Measurements from ENCODE around the gene SETD4.

The SETD4 gene

GRCh38 chr21:36008505-36008904 lies 51.8 kb downstream of the SETD4 start:
- no CpG with 5 or more reads among the region's 2 CpGs for WGBS (ENCODE audit: extremely low coverage, insufficient coverage, low lambda C conversion rate)
- no peak overlapping the region for H2BK120ac ChIP-seq (ENCODE audit: low read depth, low read length)

GRCh38 chr21:36005879-36006400 lies 54.4 kb downstream of the SETD4 start:
- no peaks in the 10 kb centered on the region for H3K79me2 ChIP-seq (ENCODE audit: control insufficient read depth, insufficient read depth, low read length)
- no peak overlapping the region for H2BK5ac ChIP-seq (ENCODE audit: low read length)
- H3K18ac ChIP-seq (ENCODE audit: low read length): no peak overlapping the region
- no peak overlapping the region for H2BK120ac ChIP-seq (ENCODE audit: low read depth, low read length)
- WGBS (ENCODE audit: extremely low coverage, insufficient coverage, low lambda C conversion rate): no CpG with 5 or more reads among the region's 5 CpGs
- no peak overlapping the region for H3K56ac ChIP-seq (ENCODE audit: low read length)
- DNase-seq: no peak
- H4K5ac ChIP-seq (ENCODE audit: low read length): no peak overlapping the region
- no peak overlapping the region for H2AK5ac ChIP-seq (ENCODE audit: low read length)
- no peak overlapping the region for H3K4me3 ChIP-seq (ENCODE audit: low read length)
- no peaks in the 10 kb centered on the region for H3K79me1 ChIP-seq (ENCODE audit: low read length)
- H3K4me2 ChIP-seq (ENCODE audit: low read length): no peak overlapping the region
- no peak overlapping the region for H3K9ac ChIP-seq (ENCODE audit: low read length)
- H3K4ac ChIP-seq (ENCODE audit: low read depth, low read length): no peak overlapping the region
- no peak overlapping the region for H4K8ac ChIP-seq (ENCODE audit: low read depth, low read length)
- no peak overlapping the region for H2BK15ac ChIP-seq (replicated peaks; ENCODE audit: low read depth)
- no peak overlapping the region for H3K23ac ChIP-seq (ENCODE audit: low read length)
- H3K27ac ChIP-seq (ENCODE audit: low read depth, low read length): no peak overlapping the region
- no peaks in the 10 kb centered on the region for H3K36me3 ChIP-seq (ENCODE audit: control insufficient read depth, insufficient read depth, low read length)
- no peaks in the 10 kb centered on the region for H3K4me1 ChIP-seq (ENCODE audit: control insufficient read depth, low read depth, low read length)
- no peaks in the 10 kb centered on the region for H3K27me3 ChIP-seq (ENCODE audit: insufficient read depth, low read length, poor library complexity)

More at GRCh38 chr21:36008505-36008904, 51.8 kb downstream of the SETD4 start:
- Histone ChIP-seq H3K9ac (ENCODE audit: low read length) (no peak overlapping the region), H4K5ac (ENCODE audit: low read length) (no peak overlapping the region), H3K79me2 (ENCODE audit: control insufficient read depth, insufficient read depth, low read length) (no peaks in the 10 kb centered on the region), H3K4me1 (ENCODE audit: control insufficient read depth, low read depth, low read length) (no peaks in the 10 kb centered on the region), H3K4ac (ENCODE audit: low read depth, low read length) (no peak overlapping the region), H3K4me2 (ENCODE audit: low read length) (no peak overlapping the region), H3K4me3 (ENCODE audit: low read length) (no peak overlapping the region), H3K36me3 (ENCODE audit: control insufficient read depth, insufficient read depth, low read length) (no peaks in the 10 kb centered on the region), H3K23ac (ENCODE audit: low read length) (no peak overlapping the region), H4K8ac (ENCODE audit: low read depth, low read length) (no peak overlapping the region), H3K56ac (ENCODE audit: low read length) (no peak overlapping the region), H3K27me3 (ENCODE audit: insufficient read depth, low read length, poor library complexity) (no peaks in the 10 kb centered on the region), H2AK5ac (ENCODE audit: low read length) (no peak overlapping the region), H3K79me1 (ENCODE audit: low read length) (no peaks in the 10 kb centered on the region), H3K18ac (ENCODE audit: low read length) (no peak overlapping the region), H3K27ac (ENCODE audit: low read depth, low read length) (no peak overlapping the region), H2BK5ac (ENCODE audit: low read length) (no peak overlapping the region), H2BK15ac (replicated peaks; ENCODE audit: low read depth) (no peak overlapping the region)
- no peak for DNase-seq

- H3K79me1 ChIP-seq (ENCODE audit: low read length): no peaks in the 10 kb centered on the region
- no peak overlapping the region for H3K56ac ChIP-seq (ENCODE audit: low read length)
- no peak overlapping the region for H3K23ac ChIP-seq (ENCODE audit: low read length)
- no peak overlapping the region for H4K5ac ChIP-seq (ENCODE audit: low read length)
- DNase-seq: no peak
- H3K4me2 ChIP-seq (ENCODE audit: low read length): no peak overlapping the region
- no CpG with 5 or more reads among the region's 17 CpGs for WGBS (ENCODE audit: extremely low coverage, insufficient coverage, low lambda C conversion rate)
- no peaks in the 10 kb centered on the region for H3K36me3 ChIP-seq (ENCODE audit: control insufficient read depth, insufficient read depth, low read length)
- H2AK5ac ChIP-seq (ENCODE audit: low read length): no peak overlapping the region
- H3K9ac ChIP-seq (ENCODE audit: low read length): no peak overlapping the region
- no peak overlapping the region for H4K8ac ChIP-seq (ENCODE audit: low read depth, low read length)
- no peak overlapping the region for H2BK5ac ChIP-seq (ENCODE audit: low read length)
- H3K18ac ChIP-seq (ENCODE audit: low read length): no peak overlapping the region
- no peaks in the 10 kb centered on the region for H3K79me2 ChIP-seq (ENCODE audit: control insufficient read depth, insufficient read depth, low read length)
- no peak overlapping the region for H3K4ac ChIP-seq (ENCODE audit: low read depth, low read length)
- no peak overlapping the region for H2BK15ac ChIP-seq (replicated peaks; ENCODE audit: low read depth)
- no peak overlapping the region for H3K27ac ChIP-seq (ENCODE audit: low read depth, low read length)
- no peaks in the 10 kb centered on the region for H3K27me3 ChIP-seq (ENCODE audit: insufficient read depth, low read length, poor library complexity)
- H2BK120ac ChIP-seq (ENCODE audit: low read depth, low read length): no peak overlapping the region
- H3K4me3 ChIP-seq (ENCODE audit: low read length): no peak overlapping the region
- no peaks in the 10 kb centered on the region for H3K4me1 ChIP-seq (ENCODE audit: control insufficient read depth, low read depth, low read length)
These were observed 55.3 kb downstream of the SETD4 start for GRCh38 chr21:36005018-36005417.

DNA sequence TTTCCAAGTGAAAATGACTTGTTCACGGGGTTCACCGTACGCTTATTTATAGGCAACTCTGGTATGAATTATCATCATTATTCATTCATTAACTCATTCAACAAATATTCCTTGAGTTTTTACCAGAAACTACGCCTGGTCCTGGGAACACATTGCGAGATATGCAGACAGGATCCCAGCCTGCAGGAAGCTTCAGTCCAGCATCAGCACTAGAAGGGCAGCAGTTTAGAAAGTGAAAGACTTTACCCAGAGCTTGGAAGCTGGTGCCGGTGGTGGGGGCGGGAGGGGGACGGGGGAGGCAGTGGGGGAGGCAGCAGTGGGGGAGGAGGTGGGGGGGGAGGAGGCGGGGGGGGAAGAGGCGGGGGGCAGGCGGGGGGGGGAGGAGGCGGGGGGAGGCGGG lies 55.9 kb downstream of the SETD4 start:
- Histone ChIP-seq H3K18ac (ENCODE audit: low read length) (no peak overlapping the region), H3K79me1 (ENCODE audit: low read length) (no peaks in the 10 kb centered on the region), H3K56ac (ENCODE audit: low read length) (no peak overlapping the region), H2BK15ac (replicated peaks; ENCODE audit: low read depth) (no peak overlapping the region), H3K27ac (ENCODE audit: low read depth, low read length) (no peak overlapping the region), H2BK5ac (ENCODE audit: low read length) (no peak overlapping the region), H4K8ac (ENCODE audit: low read depth, low read length) (no peak overlapping the region), H3K4me2 (ENCODE audit: low read length) (no peak overlapping the region), H3K36me3 (ENCODE audit: control insufficient read depth, insufficient read depth, low read length) (no peaks in the 10 kb centered on the region), H2BK120ac (ENCODE audit: low read depth, low read length) (no peak overlapping the region), H3K27me3 (ENCODE audit: insufficient read depth, low read length, poor library complexity) (no peaks in the 10 kb centered on the region), H3K23ac (ENCODE audit: low read length) (no peak overlapping the region), H3K79me2 (ENCODE audit: control insufficient read depth, insufficient read depth, low read length) (no peaks in the 10 kb centered on the region), H3K4me3 (ENCODE audit: low read length) (no peak overlapping the region), H2AK5ac (ENCODE audit: low read length) (no peak overlapping the region), H3K4ac (ENCODE audit: low read depth, low read length) (no peak overlapping the region), H3K4me1 (ENCODE audit: control insufficient read depth, low read depth, low read length) (no peaks in the 10 kb centered on the region), H4K5ac (ENCODE audit: low read length) (no peak overlapping the region), H3K9ac (ENCODE audit: low read length) (no peak overlapping the region)
- WGBS (ENCODE audit: extremely low coverage, insufficient coverage, low lambda C conversion rate): no CpG with 5 or more reads among the region's 13 CpGs
- no peak for DNase-seq

GRCh38 chr21:36003776-36004175 lies 56.5 kb downstream of the SETD4 start:
- no peak overlapping the region for H3K18ac ChIP-seq (ENCODE audit: low read length)
- H3K56ac ChIP-seq (ENCODE audit: low read length): no peak overlapping the region
- H3K4me1 ChIP-seq (ENCODE audit: control insufficient read depth, low read depth, low read length): no peaks in the 10 kb centered on the region
- no peak overlapping the region for H2BK15ac ChIP-seq (replicated peaks; ENCODE audit: low read depth)
- no peak overlapping the region for H2AK5ac ChIP-seq (ENCODE audit: low read length)
- H3K4me2 ChIP-seq (ENCODE audit: low read length): no peak overlapping the region
- H3K79me2 ChIP-seq (ENCODE audit: control insufficient read depth, insufficient read depth, low read length): no peaks in the 10 kb centered on the region
- DNase-seq: no peak
- H4K8ac ChIP-seq (ENCODE audit: low read depth, low read length): no peak overlapping the region
- no peak overlapping the region for H3K9ac ChIP-seq (ENCODE audit: low read length)
- H3K27me3 ChIP-seq (ENCODE audit: insufficient read depth, low read length, poor library complexity): no peaks in the 10 kb centered on the region
- no peaks in the 10 kb centered on the region for H3K79me1 ChIP-seq (ENCODE audit: low read length)
- H3K4ac ChIP-seq (ENCODE audit: low read depth, low read length): no peak overlapping the region
- H4K5ac ChIP-seq (ENCODE audit: low read length): no peak overlapping the region
- H3K27ac ChIP-seq (ENCODE audit: low read depth, low read length): no peak overlapping the region
- no peak overlapping the region for H2BK120ac ChIP-seq (ENCODE audit: low read depth, low read length)
- H3K23ac ChIP-seq (ENCODE audit: low read length): no peak overlapping the region
- no peaks in the 10 kb centered on the region for H3K36me3 ChIP-seq (ENCODE audit: control insufficient read depth, insufficient read depth, low read length)
- H3K4me3 ChIP-seq (ENCODE audit: low read length): no peak overlapping the region
- no CpG with 5 or more reads among the region's 11 CpGs for WGBS (ENCODE audit: extremely low coverage, insufficient coverage, low lambda C conversion rate)
- H2BK5ac ChIP-seq (ENCODE audit: low read length): no peak overlapping the region

- H3K27ac ChIP-seq (ENCODE audit: low read depth, low read length): no peak overlapping the region
- H3K4ac ChIP-seq (ENCODE audit: low read depth, low read length): no peak overlapping the region
- H3K4me3 ChIP-seq (ENCODE audit: low read length): no peak overlapping the region
- no peak overlapping the region for H3K9ac ChIP-seq (ENCODE audit: low read length)
- H3K23ac ChIP-seq (ENCODE audit: low read length): no peak overlapping the region
- H3K79me2 ChIP-seq (ENCODE audit: control insufficient read depth, insufficient read depth, low read length): no peaks in the 10 kb centered on the region
- H3K27me3 ChIP-seq (ENCODE audit: insufficient read depth, low read length, poor library complexity): no peaks in the 10 kb centered on the region
- H4K5ac ChIP-seq (ENCODE audit: low read length): no peak overlapping the region
- H3K56ac ChIP-seq (ENCODE audit: low read length): no peak overlapping the region
- no peaks in the 10 kb centered on the region for H3K79me1 ChIP-seq (ENCODE audit: low read length)
- H2BK120ac ChIP-seq (ENCODE audit: low read depth, low read length): no peak overlapping the region
- no peak for DNase-seq
- H3K4me1 ChIP-seq (ENCODE audit: control insufficient read depth, low read depth, low read length): no peaks in the 10 kb centered on the region
- no peak overlapping the region for H4K8ac ChIP-seq (ENCODE audit: low read depth, low read length)
- H2AK5ac ChIP-seq (ENCODE audit: low read length): no peak overlapping the region
- no peak overlapping the region for H3K18ac ChIP-seq (ENCODE audit: low read length)
- no peak overlapping the region for H2BK5ac ChIP-seq (ENCODE audit: low read length)
- no peaks in the 10 kb centered on the region for H3K36me3 ChIP-seq (ENCODE audit: control insufficient read depth, insufficient read depth, low read length)
- no peak overlapping the region for H2BK15ac ChIP-seq (replicated peaks; ENCODE audit: low read depth)
- no peak overlapping the region for H3K4me2 ChIP-seq (ENCODE audit: low read length)
These were observed 64.1 kb downstream of the SETD4 start for GRCh38 chr21:35996217-35996616.
